Measurements from ENCODE around the gene CFLAR. TPM values are rescaled to one million over a fixed set of nuclear protein-coding genes. Genes with fewer than 3 reads are reported as not detected.

The CFLAR gene
- total RNA-seq, 2 donors from 2014 or later, result 90.1 to 126 TPM

GRCh38 chr2:201074996-201075395, 41.0 kb upstream of the CFLAR start:
- no peaks in the 10 kb centered on the region for H3K27me3 ChIP-seq
- TF ChIP-seq CTCF (IDR thresholded peaks at IDR 0.05), result no peak
- no peaks in the 10 kb centered on the region for H3K9me3 ChIP-seq
- H3K27ac ChIP-seq, result no peak overlapping the region
- intact Hi-C loops (cut with DNase I), result loop anchor here (5.0 kb wide), 3 partner anchors 42 to 102 kb away; partner anchors contain the start of gene CFLAR
- no peak overlapping the region for H3K4me3 ChIP-seq
- H3K4me1 ChIP-seq, result peaks cover 6% of the 10 kb centered on the region
- DNase-seq, result peak; percentile 11
- H3K9ac ChIP-seq (ENCODE audit: low read depth in 2 of 2, low read length in 2 of 2), result no peak overlapping the region
- no peaks in the 10 kb centered on the region for H3K36me3 ChIP-seq

GRCh38 chr2:201084863-201085262, 31.1 kb upstream of the CFLAR start:
- H3K4me3 ChIP-seq, result no peak overlapping the region
- peaks cover 6% of the 10 kb centered on the region for H3K36me3 ChIP-seq
- no peaks in the 10 kb centered on the region for H3K27me3 ChIP-seq
- intact Hi-C loops (cut with DNase I), result no loop called here
- H3K4me1 ChIP-seq, result no peaks in the 10 kb centered on the region
- TF ChIP-seq CTCF (IDR thresholded peaks at IDR 0.05), result no peak
- no peaks in the 10 kb centered on the region for H3K9me3 ChIP-seq
- no peak overlapping the region for H3K9ac ChIP-seq (ENCODE audit: low read depth in 2 of 2, low read length in 2 of 2)
- H3K27ac ChIP-seq, result no peak overlapping the region
- no peak for DNase-seq

GRCh38 chr2:201090574-201090973, 25.4 kb upstream of the CFLAR start:
- Histone ChIP-seq H3K4me3 (no peak overlapping the region), H3K27ac (no peak overlapping the region), H3K27me3 (no peaks in the 10 kb centered on the region), H3K9ac (ENCODE audit: low read depth in 2 of 2, low read length in 2 of 2) (no peak overlapping the region), H3K4me1 (no peaks in the 10 kb centered on the region), H3K9me3 (no peaks in the 10 kb centered on the region), H3K36me3 (no peaks in the 10 kb centered on the region)
- no peak for TF ChIP-seq CTCF (IDR thresholded peaks at IDR 0.05)
- DNase-seq, result no peak
- intact Hi-C loops (cut with DNase I), result no loop called here

GRCh38 chr2:201093573-201093972, 22.4 kb upstream of the CFLAR start:
- Histone ChIP-seq H3K9ac (ENCODE audit: low read depth in 2 of 2, low read length in 2 of 2) (no peak overlapping the region), H3K4me1 (no peaks in the 10 kb centered on the region), H3K36me3 (no peaks in the 10 kb centered on the region), H3K27me3 (no peaks in the 10 kb centered on the region), H3K27ac (no peak overlapping the region), H3K4me3 (no peak overlapping the region), H3K9me3 (no peaks in the 10 kb centered on the region)
- no peak for DNase-seq
- TF ChIP-seq CTCF (IDR thresholded peaks at IDR 0.05), result no peak
- intact Hi-C loops (cut with DNase I), result no loop called here

- Histone ChIP-seq H3K4me3 (no peak overlapping the region), H3K4me1 (no peaks in the 10 kb centered on the region), H3K9ac (ENCODE audit: low read depth in 2 of 2, low read length in 2 of 2) (no peak overlapping the region), H3K27ac (no peak overlapping the region), H3K9me3 (no peaks in the 10 kb centered on the region), H3K27me3 (no peaks in the 10 kb centered on the region), H3K36me3 (no peaks in the 10 kb centered on the region)
- intact Hi-C loops (cut with DNase I), result no loop called here
- DNase-seq, result no peak
- TF ChIP-seq CTCF (IDR thresholded peaks at IDR 0.05), result no peak
Observed at GRCh38 chr2:201100497-201100896, 15.5 kb upstream of the CFLAR start.

GRCh38 chr2:201105759-201106158, 10.2 kb upstream of the CFLAR start:
- intact Hi-C loops (cut with DNase I), result no loop called here
- H3K9me3 ChIP-seq, result no peaks in the 10 kb centered on the region
- no peaks in the 10 kb centered on the region for H3K4me1 ChIP-seq
- no peak for TF ChIP-seq CTCF (IDR thresholded peaks at IDR 0.05)
- no peak overlapping the region for H3K9ac ChIP-seq (ENCODE audit: low read depth in 2 of 2, low read length in 2 of 2)
- no peak overlapping the region for H3K27ac ChIP-seq
- no peaks in the 10 kb centered on the region for H3K27me3 ChIP-seq
- H3K4me3 ChIP-seq, result no peak overlapping the region
- no peaks in the 10 kb centered on the region for H3K36me3 ChIP-seq
- DNase-seq, result no peak

Measured in colonic mucosa (tissue), 4 donors.